GM12875 (cell line): ENCODE results near the gene NFIA.

Source experiments
- H3K4me3 ChIP-seq: one replicate; pipeline ENCODE4 v1.5.1; 2011; ENCODE audit warnings: low read depth, low read length, control low read depth
- CTCF ChIP-seq: IDR thresholded peaks from 2 replicates; pipeline ENCODE4 v1.5.1; 2011; ENCODE audit warnings: low read depth, mild to moderate bottlenecking, control low read depth, inconsistent platforms, low read length, moderate library complexity, borderline replicate concordance; ENCODE audit not compliant: insufficient read depth

Gene NFIA

GRCh38 chr1:61386770-61387169 lies 304.4 kb downstream of the NFIA start:
- TF ChIP-seq CTCF: no peak
- no peak overlapping the region for H3K4me3 ChIP-seq

GRCh38 chr1:61387829-61388228 lies 305.5 kb downstream of the NFIA start:
- no peak overlapping the region for H3K4me3 ChIP-seq
- TF ChIP-seq CTCF: no peak

GRCh38 chr1:61388566-61388965 lies 306.2 kb downstream of the NFIA start:
- no peak overlapping the region for H3K4me3 ChIP-seq
- no peak for TF ChIP-seq CTCF

- TF ChIP-seq CTCF: no peak
Observed at GRCh38 chr1:61389194-61389925, 307.0 kb downstream of the NFIA start.

GRCh38 chr1:61389926-61390845 lies 307.8 kb downstream of the NFIA start:
- TF ChIP-seq CTCF: no peak
- no peak overlapping the region for H3K4me3 ChIP-seq

More at GRCh38 chr1:61389194-61389925, 307.0 kb downstream of the NFIA start:
- H3K4me3 ChIP-seq: no peak overlapping the region

GRCh38 chr1:61391730-61392129 lies 309.4 kb downstream of the NFIA start:
- no peak overlapping the region for H3K4me3 ChIP-seq
- TF ChIP-seq CTCF: no peak
